ENCODE data around the gene PIGP.
"Not testable (repeated sequence)": the region's sequence is repeated elsewhere in the genome, so short reads cannot be mapped to it uniquely, and the experiment has no call there.

The PIGP gene

GRCh38 chr21:37075214-37075770, 2.4 kb upstream of the PIGP start:
- no peak for DNase-seq

DNA sequence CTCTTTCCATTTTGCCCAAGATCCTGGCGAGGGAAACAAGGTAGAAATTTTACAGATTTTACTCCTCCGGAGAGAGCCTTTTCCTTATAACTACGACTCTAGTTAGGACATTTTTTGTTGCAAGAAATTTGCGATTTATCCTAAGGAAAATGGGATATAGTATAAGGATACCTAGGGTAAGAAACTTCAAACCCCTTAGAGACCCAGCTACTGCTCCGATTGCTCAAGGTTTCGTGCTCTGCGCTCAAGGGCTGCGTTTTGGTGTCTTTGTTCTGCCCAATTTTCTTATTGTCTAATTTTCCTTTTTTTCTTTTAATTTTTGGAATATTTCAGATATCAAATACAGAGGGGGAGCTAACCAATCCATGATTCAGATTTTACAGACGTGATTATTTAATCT, 1.7 kb upstream of the PIGP start:
- DNase-seq, result no peak

GRCh38 chr21:37074197-37074510, 1.3 kb upstream of the PIGP start:
- DNase-seq, result no peak

DNA sequence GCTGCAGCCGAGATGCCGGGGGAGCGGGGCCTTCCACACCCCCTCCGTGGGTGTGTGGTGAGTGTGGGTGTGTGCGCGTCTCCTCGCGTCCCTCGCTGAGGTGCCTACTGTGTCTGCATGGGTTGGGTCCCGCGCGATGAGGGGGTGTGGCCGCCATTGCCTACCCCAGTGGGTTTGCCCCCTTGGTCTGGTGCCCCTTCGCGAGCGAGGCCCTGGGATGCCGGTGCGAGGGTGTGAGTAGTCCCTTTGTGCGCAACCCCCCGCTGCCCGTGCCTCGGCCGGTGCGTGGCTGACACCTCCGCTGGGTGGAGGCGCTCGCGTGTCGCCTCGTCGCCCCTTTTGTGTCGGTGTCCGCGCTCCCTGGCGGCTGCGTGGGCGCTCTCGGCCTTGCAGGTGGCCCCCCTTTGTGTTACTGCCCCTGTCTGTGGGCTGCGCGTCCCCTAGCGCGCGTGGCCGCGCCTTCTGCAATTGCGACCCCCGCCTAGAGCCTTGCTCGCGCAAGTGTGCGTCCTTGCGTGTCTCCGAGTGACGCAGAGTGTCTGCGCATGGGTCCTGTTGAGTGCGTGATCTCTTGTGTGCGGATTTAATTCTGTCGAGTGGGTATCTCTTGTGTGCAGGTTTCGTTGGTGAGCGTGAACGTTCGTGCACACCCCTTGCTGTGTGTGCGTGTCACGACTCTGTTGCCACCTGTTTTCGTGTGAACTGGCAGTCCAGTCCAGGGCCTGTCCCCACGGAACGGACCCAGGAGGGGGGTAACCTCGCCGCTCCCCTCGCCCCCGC, 736 bp upstream of the PIGP start:
- no peak for DNase-seq

- peak; percentile 55 for DNase-seq
Observed at GRCh38 chr21:37072274-37072987, 440 bp downstream of the PIGP start.

DNA sequence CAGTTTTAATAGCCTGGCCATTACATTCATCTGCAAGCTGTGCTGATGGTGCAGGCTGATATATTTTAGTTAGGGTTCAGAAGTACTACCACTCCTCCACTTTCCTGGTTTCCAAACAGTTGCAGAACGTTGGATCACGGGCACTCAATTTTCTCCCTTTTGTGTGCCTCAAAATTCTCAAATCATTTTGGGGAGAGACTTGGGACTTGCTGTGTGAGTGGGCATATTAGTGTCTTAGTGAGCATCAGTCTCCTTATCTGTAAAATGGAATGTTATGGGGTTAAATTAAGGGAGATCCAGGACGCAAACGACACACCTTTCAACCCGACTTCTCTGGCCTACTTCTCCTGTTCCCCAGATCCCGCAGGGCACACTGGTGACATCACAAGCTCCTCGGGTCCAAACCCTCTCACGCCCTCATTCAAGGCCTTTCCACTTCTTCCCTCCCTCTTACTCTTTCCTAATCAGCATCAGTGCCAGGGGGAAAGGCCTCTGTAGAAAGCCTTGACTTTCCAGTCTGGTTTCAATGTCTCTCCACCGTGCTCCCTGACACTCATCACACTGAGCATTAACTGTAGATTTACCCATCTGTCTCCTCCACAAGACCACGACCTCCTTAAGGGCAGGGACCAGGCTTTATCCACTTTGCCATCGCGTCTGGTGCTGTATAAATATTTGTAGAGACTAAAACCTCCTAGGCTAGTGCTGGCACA, 1.2 kb downstream of the PIGP start:
- DNase-seq, result no peak

GRCh38 chr21:37065561-37066177, 7.2 kb downstream of the PIGP start:
- no peak for DNase-seq

DNA sequence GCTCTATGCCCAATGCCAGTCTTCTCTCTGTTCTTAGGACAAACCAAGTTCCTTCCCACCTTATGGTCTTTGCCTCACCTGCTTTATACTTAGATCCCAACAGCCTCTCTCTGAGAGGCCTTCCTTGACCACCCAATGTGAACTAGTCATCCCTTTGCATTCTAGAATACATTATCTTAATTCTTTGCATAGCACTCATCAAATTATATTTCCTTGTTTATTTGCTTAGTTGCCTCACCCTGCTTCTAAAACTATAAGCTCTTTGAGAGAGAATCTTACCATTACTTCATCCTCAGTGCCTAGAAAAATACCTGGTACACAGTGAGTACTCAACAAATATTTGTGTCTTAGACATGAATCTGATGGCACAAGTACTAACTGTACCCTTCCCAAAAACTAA, 8.0 kb downstream of the PIGP start:
- no peak for DNase-seq

GRCh38 chr21:37063433-37063832, 9.4 kb downstream of the PIGP start:
- no peak for DNase-seq

DNA sequence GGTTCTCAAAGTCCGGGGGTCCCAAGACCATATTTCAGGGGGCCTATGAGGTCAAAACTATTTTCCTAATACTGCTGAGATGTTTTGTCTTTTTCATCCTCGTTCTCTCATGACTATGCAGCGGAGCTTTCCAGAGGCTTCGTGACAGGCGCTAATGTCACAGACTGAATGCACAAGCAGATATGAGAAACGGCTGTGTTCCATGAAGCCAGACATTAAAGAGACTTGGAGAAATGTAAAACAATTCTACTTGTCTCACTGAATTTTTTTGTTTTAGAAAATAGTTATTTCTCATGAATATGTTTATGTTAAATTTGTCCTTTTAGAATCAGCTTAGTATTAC, 10.3 kb downstream of the PIGP start:
- no peak for DNase-seq

DNA sequence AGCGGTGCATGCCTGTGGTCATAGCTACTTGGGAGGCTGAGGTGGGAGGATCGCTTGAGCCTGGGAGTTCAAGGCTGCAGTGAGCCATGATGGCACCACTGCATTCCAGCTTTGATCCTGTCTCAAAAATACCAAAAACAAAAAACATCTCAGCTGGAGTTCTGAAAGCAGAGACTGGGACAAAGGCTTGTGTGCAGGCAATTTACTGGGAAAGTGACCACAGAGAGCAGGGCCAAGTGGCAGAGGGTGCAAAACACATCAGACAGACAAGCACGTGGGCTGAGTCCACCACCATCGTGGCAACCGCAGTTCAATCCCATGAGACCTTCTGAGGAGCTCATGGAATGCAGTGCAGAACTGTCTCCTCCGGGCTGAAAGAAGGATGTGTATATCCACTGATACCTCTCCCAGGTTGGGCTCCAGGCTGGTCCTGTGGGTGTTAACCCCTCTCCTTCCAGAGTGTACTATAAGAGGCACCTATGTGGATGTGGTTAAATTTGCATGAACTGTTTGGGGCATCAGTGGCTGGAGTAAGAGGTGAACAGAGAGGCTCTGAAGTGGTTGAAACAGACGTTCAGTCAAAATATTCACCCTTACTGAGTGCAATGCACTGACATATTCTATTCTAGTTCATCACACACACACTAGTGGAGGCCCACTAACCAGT, 10.8 kb downstream of the PIGP start:
- no peak for DNase-seq

GRCh38 chr21:37060296-37060695, 12.6 kb downstream of the PIGP start:
- peak; percentile 61 for DNase-seq

- DNase-seq, result no peak
Observed at GRCh38 chr21:37059181-37059580, 13.7 kb downstream of the PIGP start.

GRCh38 chr21:37058261-37058660, 14.6 kb downstream of the PIGP start:
- no peak for DNase-seq

- no peak for DNase-seq
Observed at GRCh38 chr21:37057614-37058013, 15.3 kb downstream of the PIGP start.

- DNase-seq, result no peak
Observed at GRCh38 chr21:37055271-37055855, 17.5 kb downstream of the PIGP start.

GRCh38 chr21:37049741-37050140, 23.1 kb downstream of the PIGP start:
- DNase-seq, result not testable (repeated sequence)

- no peak for DNase-seq
Observed at GRCh38 chr21:37047079-37047478, 25.8 kb downstream of the PIGP start.

DNA sequence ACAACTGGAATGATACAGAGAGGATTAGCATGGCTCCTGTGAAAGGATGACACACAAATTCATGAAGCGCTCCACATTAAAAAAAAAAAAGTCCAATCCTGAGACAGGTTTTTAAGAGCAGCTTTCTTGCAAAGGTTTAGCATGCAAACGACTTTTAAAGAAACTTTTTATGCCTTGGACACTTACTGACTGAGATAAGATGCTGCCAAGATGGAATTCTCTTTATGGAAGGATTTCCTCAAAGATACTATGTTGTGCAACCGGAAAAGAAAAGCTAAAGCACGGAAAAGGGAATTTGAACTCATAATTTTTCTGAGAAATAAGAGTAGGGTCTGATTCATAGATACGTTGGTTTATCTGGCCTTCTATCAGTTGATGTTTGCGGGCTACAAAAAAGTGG, 27.3 kb downstream of the PIGP start:
- DNase-seq, result no peak

DNA sequence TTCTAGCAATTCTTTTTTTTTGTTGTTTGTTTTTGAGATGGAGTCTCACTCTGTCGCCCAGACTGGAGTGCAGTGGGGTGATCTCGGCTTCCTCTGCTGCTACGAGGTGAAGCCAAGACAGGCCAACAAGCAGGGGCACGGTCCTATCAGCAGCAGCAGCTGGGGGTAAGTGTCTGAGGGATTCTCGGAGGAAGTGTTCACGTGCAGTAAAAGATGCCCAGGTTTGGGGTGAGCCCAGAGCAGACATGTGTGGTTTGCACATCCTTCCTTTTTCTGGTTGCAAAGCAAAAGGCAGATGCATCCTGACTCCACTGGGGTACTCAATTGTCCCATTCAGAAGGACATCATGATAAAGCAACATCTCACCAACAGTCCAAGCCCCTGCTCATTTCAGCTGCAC, 27.7 kb downstream of the PIGP start:
- no peak for DNase-seq

DNA sequence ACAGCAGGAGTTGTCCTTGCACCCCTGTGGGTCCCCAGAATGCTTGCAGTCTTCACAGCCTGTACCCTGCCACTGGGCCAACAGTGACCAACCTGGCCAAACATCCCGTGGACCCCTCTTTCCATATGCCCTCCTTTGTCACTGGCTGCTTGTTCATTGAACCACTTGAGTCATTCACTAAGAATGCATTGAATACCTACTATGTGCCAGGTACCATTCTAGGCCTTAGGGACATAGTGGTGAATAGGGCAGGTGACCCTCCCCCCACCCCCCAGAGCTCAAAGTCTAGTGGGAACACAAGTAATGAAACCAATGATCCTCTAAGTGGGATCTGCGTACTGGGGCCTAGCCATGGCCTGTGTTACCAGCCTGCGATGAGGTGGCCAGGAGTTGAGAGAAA, 28.2 kb downstream of the PIGP start:
- DNase-seq, result no peak

DNA sequence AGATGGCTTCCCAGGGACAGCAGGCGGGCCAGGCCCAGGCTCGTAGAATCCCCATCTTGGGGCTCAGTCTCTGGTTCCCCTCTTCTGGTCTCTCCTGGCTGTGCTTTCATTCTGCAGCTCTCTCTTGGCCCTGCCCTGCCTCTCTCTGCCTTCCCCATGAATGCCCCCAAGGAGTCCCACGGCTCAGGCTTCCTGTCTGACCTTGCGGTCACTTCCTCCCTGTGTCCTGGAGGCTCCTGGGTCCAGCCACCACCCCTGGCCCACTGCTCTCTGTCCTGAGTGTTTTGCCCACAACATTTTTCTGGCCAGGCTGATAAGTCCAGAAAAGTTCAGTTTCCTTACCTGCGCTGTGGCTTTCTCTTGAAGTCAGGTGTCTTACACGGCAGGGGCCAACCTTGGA, 29.1 kb downstream of the PIGP start:
- DNase-seq, result no peak

All from DMS 273 treated with DMSO at 0.1 percent for 48 hours (cell line).